ENCODE measurements around the gene CCR6. TPM values are rescaled to one million over a fixed set of nuclear protein-coding genes. Genes with fewer than 3 reads are reported as not detected.

CCR6 gene
- total RNA-seq, 1 experiment from 2014 or later = not detected

DNA sequence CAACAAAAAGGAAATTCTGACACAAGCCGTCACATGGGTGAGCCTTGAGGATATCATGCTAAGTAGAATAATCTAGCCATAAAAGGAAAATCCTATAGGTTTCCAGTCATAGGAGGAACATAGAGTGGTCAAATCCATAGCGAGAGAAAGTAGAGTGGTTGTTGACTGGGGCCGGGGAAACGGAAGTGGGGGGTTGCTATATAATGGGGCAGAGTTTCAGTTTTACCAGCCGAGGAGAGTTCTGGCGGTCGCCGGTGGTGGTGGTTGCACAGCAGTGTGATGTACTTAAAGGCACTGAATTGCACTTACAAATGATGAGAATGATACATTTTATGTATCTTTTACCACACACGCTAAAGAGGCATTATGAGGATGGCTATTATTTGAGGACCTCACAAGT, 30.0 kb downstream of the CCR6 start:
- no peak overlapping the region for H2BK12ac ChIP-seq (ENCODE audit: insufficient read length, low read depth, low read length)
- peaks cover 9% of the 10 kb centered on the region for H3K27me3 Mint-ChIP-seq (ENCODE audit: low read depth)
- H2AK5ac ChIP-seq (ENCODE audit: insufficient read length, low read length) = no peak overlapping the region
- H4K91ac ChIP-seq (ENCODE audit: insufficient read length, low read depth, low read length) = no peak overlapping the region
- H3K27ac ChIP-seq (ENCODE audit: insufficient read length, low read depth, low read length) = no peak overlapping the region
- no peak overlapping the region for H2BK15ac ChIP-seq (ENCODE audit: low read depth, low read length)
- no peak overlapping the region for H3K9ac ChIP-seq (ENCODE audit: extremely low read depth, insufficient read length, low read length)
- H3K4me1 ChIP-seq (ENCODE audit: insufficient read depth, low read length) = peaks cover 13% of the 10 kb centered on the region
- no peak overlapping the region for H3K4ac ChIP-seq (ENCODE audit: low read depth, low read length)
- H3K4me2 ChIP-seq (ENCODE audit: insufficient read depth, insufficient read length, low read length) = no peak overlapping the region
- no peak overlapping the region; a peak in 1 of 5 replicates for H3K4me3 Mint-ChIP-seq
- no peak overlapping the region for H2BK5ac ChIP-seq (ENCODE audit: insufficient read length, low read length)
- H3K23me2 ChIP-seq (ENCODE audit: insufficient read length, low read depth, low read length, poor library complexity, severe bottlenecking) = no peaks in the 10 kb centered on the region
- H3K79me2 ChIP-seq (ENCODE audit: insufficient read depth, low read length) = no peaks in the 10 kb centered on the region
- H4K5ac ChIP-seq (ENCODE audit: insufficient read length, low read depth, low read length) = no peak overlapping the region
- no peak overlapping the region for H2AFZ ChIP-seq (ENCODE audit: low read length)
- WGBS (ENCODE audit: extremely low coverage, insufficient read length, low lambda C conversion rate) = no CpG with 5 or more reads among the region's 9 CpGs
- DNase-seq = no peak
- H2BK120ac ChIP-seq (ENCODE audit: low read depth, low read length, poor library complexity, severe bottlenecking) = no peak overlapping the region
- no peak overlapping the region for H3K14ac ChIP-seq (ENCODE audit: insufficient read depth, low read length)
- TF ChIP-seq, protein P1, sequence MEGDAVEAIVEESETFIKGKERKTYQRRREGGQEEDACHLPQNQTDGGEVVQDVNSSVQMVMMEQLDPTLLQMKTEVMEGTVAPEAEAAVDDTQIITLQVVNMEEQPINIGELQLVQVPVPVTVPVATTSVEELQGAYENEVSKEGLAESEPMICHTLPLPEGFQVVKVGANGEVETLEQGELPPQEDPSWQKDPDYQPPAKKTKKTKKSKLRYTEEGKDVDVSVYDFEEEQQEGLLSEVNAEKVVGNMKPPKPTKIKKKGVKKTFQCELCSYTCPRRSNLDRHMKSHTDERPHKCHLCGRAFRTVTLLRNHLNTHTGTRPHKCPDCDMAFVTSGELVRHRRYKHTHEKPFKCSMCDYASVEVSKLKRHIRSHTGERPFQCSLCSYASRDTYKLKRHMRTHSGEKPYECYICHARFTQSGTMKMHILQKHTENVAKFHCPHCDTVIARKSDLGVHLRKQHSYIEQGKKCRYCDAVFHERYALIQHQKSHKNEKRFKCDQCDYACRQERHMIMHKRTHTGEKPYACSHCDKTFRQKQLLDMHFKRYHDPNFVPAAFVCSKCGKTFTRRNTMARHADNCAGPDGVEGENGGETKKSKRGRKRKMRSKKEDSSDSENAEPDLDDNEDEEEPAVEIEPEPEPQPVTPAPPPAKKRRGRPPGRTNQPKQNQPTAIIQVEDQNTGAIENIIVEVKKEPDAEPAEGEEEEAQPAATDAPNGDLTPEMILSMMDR (conservative IDR thresholded peaks at IDR 0.05) = no peak
- H3K79me1 ChIP-seq (ENCODE audit: insufficient read depth, low read depth, low read length, poor library complexity, severe bottlenecking) = no peaks in the 10 kb centered on the region
- H3K27ac Mint-ChIP-seq = no peak overlapping the region
- no peaks in the 10 kb centered on the region for H3K9me3 ChIP-seq (ENCODE audit: control insufficient read depth, low read depth, low read length)
- H4K8ac ChIP-seq (replicated peaks; ENCODE audit: insufficient read length, low read depth, low read length) = no peak overlapping the region
- peaks cover 0 to 13% (median 9%) of the 10 kb centered on the region in 3 experiments; a peak in 5 of 7 replicates for H3K36me3 Mint-ChIP-seq (ENCODE audit: insufficient read depth in 1 of 3, low read depth in 3 of 3)
- no peak overlapping the region for H3K56ac ChIP-seq (ENCODE audit: insufficient read length, low read depth, low read length)
- H3K18ac ChIP-seq (ENCODE audit: insufficient read length, low read depth, low read length) = no peak overlapping the region
- H3K9me3 Mint-ChIP-seq = peaks cover 5 to 6% of the 10 kb centered on the region in 2 experiments; a peak in 4 of 5 replicates
- H4K20me1 ChIP-seq (ENCODE audit: control insufficient read depth, insufficient read depth, insufficient read length) = no peaks in the 10 kb centered on the region
- H3K4me1 Mint-ChIP-seq = peaks cover 20 to 36% of the 10 kb centered on the region in 2 experiments
- no peak overlapping the region for H3T11ph ChIP-seq (ENCODE audit: low read length)
- H2BK20ac ChIP-seq (ENCODE audit: low read depth, low read length, poor library complexity, severe bottlenecking) = no peak overlapping the region
- H3K23ac ChIP-seq (ENCODE audit: insufficient read length, low read depth, low read length) = no peak overlapping the region
- H3K27me3 ChIP-seq (ENCODE audit: insufficient read depth, low read length) = no peaks in the 10 kb centered on the region; the same call in 1 of the 2 replicates
